Ovary (tissue), 9 donors: ENCODE results near the gene ADARB2. TPM values are rescaled to one million over a fixed set of nuclear protein-coding genes. Genes with fewer than 3 reads are reported as not detected.

ENCODE experiments used
- DNase-seq, 5 donors: peaks; one replicate each; pipeline ENCODE4 v3.0.0-alpha.2; 2019 to 2020
- H3K27ac ChIP-seq, 2 donors: fragments of 200-600 bp; one replicate each; pipeline versions ENCODE4 v1.5.1 to v1.8.0; 2019 to 2022
- H3K27me3 ChIP-seq: fragments of 200-600 bp; one replicate; pipeline ENCODE4 v1.8.0; 2022
- H3K36me3 ChIP-seq: fragments of 200-600 bp; sonication (generic); one replicate; pipeline ENCODE4 v1.5.1; 2019
- H3K4me1 ChIP-seq: one replicate; pipeline ENCODE4 v1.8.1; 2013; ENCODE audit warnings: mild to moderate bottlenecking, moderate library complexity; ENCODE audit not compliant: insufficient read depth
- H3K4me3 ChIP-seq: fragments of 200-600 bp; sonication (generic); one replicate; pipeline ENCODE4 v1.5.1; 2017
- H3K9me3 ChIP-seq, 2 donors: fragments of 200-600 bp in 1 of 2; sonication (generic) in 1 of 2; one replicate each; pipeline versions ENCODE4 v1.5.1 to v1.8.1; 2013 to 2019; ENCODE audit warnings: mild to moderate bottlenecking in 1 of 2, moderate library complexity in 1 of 2
- CTCF ChIP-seq, 3 donors: fragments of 450-650 bp in 2 of 3; fragments of 200-600 bp in 1 of 3; IDR thresholded peaks; one replicate each; pipeline versions ENCODE4 v1.5.1 to v1.8.0; 2016 to 2022; ENCODE audit warnings: antibody characterized with exemption in 3 of 3, mild to moderate bottlenecking in 1 of 3
- EP300 ChIP-seq: sonication (generic); formaldehyde crosslinking; IDR thresholded peaks from one replicate; pipeline ENCODE4 v1.6.1; 2017; ENCODE audit warnings: antibody characterized with exemption
- POLR2A ChIP-seq: fragments of 450-650 bp; IDR thresholded peaks from one replicate; pipeline ENCODE4 v1.6.1; 2017; ENCODE audit warnings: antibody characterized with exemption, mild to moderate bottlenecking, moderate library complexity
- WGBS, 3 donors: extraction: QIAGEN DNeasy Blood & Tissue Kit in 1 of 3; methylation state at CpG; one replicate each; pipeline versions ENCODE4 v1.1.5 to v1.1.7; 2013 to 2017; 5-methylcytosine and 5-hydroxymethylcytosine counted together
- intact Hi-C, 4 donors: fragments of 100-400 bp; cut with DNase I; formaldehyde crosslinking; loops; one replicate each; pipeline versions ENCODE4 v1.11.0 to v1.15.1; 2022 to 2023
- polyA plus RNA-seq, 2 donors: library from polyadenylated mRNA; stranded (reverse); fragments of 200-250 nt in 1 of 2; fragments of 350-450 nt in 1 of 2; fragmentation: Illumina TruSeq in 1 of 2; extraction: RNeasy Lipid Tissue Mini Kit (QIAGEN cat#74804) in 1 of 2; gene quantifications; one replicate each; pipeline ENCODE4 v1.2.3, GENCODE V29; 2013 to 2014
- total RNA-seq, 7 donors: library from RNA; depleted of rRNA in 2 of 7; stranded (reverse); fragments of >200 nt in 2 of 7; fragmentation: NEBNext Ultra II Directional in 3 of 7; extraction: Animal tissue kit (Norgen Biotek cat#: 25700) in 3 of 7; gene quantifications; one replicate each; pipeline versions ENCODE4 v1.1.0 to v1.2.4, GENCODE V29; 2016 to 2023
- donor health status: DM: no; HTN: no; CAD: no; lungs with moderate emphysema.
- donor health status: DM: no; HTN: no; CAD: no.
- donor health status: Bipolar disorder and iron deficiency.
- donor health status: DM: yes; HTN: yes; CAD: no.
- donor health status: DM: no; HTN: no; CAD: no.
- donor health status: DM: yes; HTN: yes; CAD: no.

Gene ADARB2
- total and polyA plus RNA-seq, 9 donors: 0.12 to 2.0 (median 0.36) TPM; not detected in 2

- intact Hi-C loops: no loop called here
- no peaks in the 10 kb centered on the region for H3K27me3 ChIP-seq
Measured at GRCh38 chr10:1561731-1562337, 175.5 kb downstream of the ADARB2 start.

GRCh38 chr10:1560535-1561192 lies 176.7 kb downstream of the ADARB2 start:
- Histone ChIP-seq H3K4me1 (no peaks in the 10 kb centered on the region), H3K27ac (no peak overlapping the region), H3K9me3 (no peaks in the 10 kb centered on the region), H3K36me3 (no peaks in the 10 kb centered on the region), H3K27me3 (no peaks in the 10 kb centered on the region), H3K4me3 (no peak overlapping the region)
- no peak for DNase-seq
- TF ChIP-seq CTCF (IDR thresholded peaks at IDR 0.05) (no peak), EP300 (no peak), POLR2A (no peak)
- WGBS, 3 donors: 35 to 65% (median 65%) methylated on average over 11 to 16 of the region's 16 CpGs
- intact Hi-C loops: no loop called here

More at GRCh38 chr10:1561731-1562337, 175.5 kb downstream of the ADARB2 start:
- TF ChIP-seq CTCF (IDR thresholded peaks at IDR 0.05) (no peak), EP300 (no peak)
- Histone ChIP-seq H3K4me1 (no peaks in the 10 kb centered on the region), H3K4me3 (no peak overlapping the region), H3K36me3 (no peaks in the 10 kb centered on the region), H3K27ac (no peak overlapping the region), H3K9me3 (no peaks in the 10 kb centered on the region)
- no peak for DNase-seq
- WGBS, 3 donors: 80 to 88% (median 86%) methylated on average over 19 of the region's 19 CpGs

- Histone ChIP-seq H3K27me3 (no peaks in the 10 kb centered on the region), H3K4me3 (no peak overlapping the region), H3K36me3 (no peaks in the 10 kb centered on the region), H3K9me3 (no peaks in the 10 kb centered on the region), H3K4me1 (no peaks in the 10 kb centered on the region), H3K27ac (no peak overlapping the region)
- intact Hi-C loops: no loop called here
- TF ChIP-seq EP300 (no peak), CTCF (IDR thresholded peaks at IDR 0.05) (no peak)
- WGBS, 3 donors: 3 to 15% (median 11%) methylated on average over 11 of the region's 11 CpGs
- no peak for DNase-seq
Measured at GRCh38 chr10:1559761-1560160, 177.6 kb downstream of the ADARB2 start.

- Histone ChIP-seq H3K4me3 (no peak overlapping the region), H3K27me3 (no peaks in the 10 kb centered on the region), H3K4me1 (no peaks in the 10 kb centered on the region), H3K9me3 (no peaks in the 10 kb centered on the region), H3K27ac (no peak overlapping the region), H3K36me3 (no peaks in the 10 kb centered on the region)
- DNase-seq: no peak
- WGBS, 3 donors: 28 to 41% (median 37%) methylated on average over 14 of the region's 14 CpGs
- TF ChIP-seq POLR2A (no peak), EP300 (no peak), CTCF (IDR thresholded peaks at IDR 0.05) (no peak)
- intact Hi-C loops: no loop called here
Measured at GRCh38 chr10:1559311-1559710, 178.0 kb downstream of the ADARB2 start.
